PC-9 (cell line): ENCODE measurements around the gene IQCF2. TPM values are rescaled to one million over a fixed set of nuclear protein-coding genes. Genes with fewer than 3 reads are reported as not detected.

Source experiments
- BruUV-seq: library from RNA; stranded (reverse); fragments of 400-500 nt; replicated peaks from 2 replicates; lab custom pipeline; 2021; lab: Mats Ljungman, UMichigan
- CTCF ChIA-PET: fragments of 300-600 bp; sonication (Branson Sonifier 250); formaldehyde crosslinking; loops from one replicate; lab custom pipeline; 2022; ENCODE audit warnings: antibody characterized with exemption; lab: Charles Lee
- POLR2A ChIA-PET: fragments of 300-600 bp; sonication (Branson Sonifier 250); formaldehyde crosslinking; loops from one replicate; lab custom pipeline; 2022; ENCODE audit warnings: antibody characterized with exemption; ENCODE audit not compliant: unreplicated experiment; lab: Charles Lee
- DNase-seq, 2 experiments: peaks; one replicate each; pipeline versions ENCODE4 v3.0.0 to v3.0.0-alpha.2; 2015 to 2022; ENCODE audit warnings: mixed read lengths in 1 of 2
- H2AFZ ChIP-seq: fragments of 200-600 bp; sonication (generic); 2 replicates; pipeline ENCODE4 v1.8.1; 2017; ENCODE audit warnings: antibody characterized with exemption
- H3F3A ChIP-seq: fragments of 200-600 bp; sonication (generic); 2 replicates; pipeline ENCODE4 v1.8.1; 2017; ENCODE audit warnings: antibody characterized with exemption, mild to moderate bottlenecking, low read depth; ENCODE audit not compliant: insufficient read depth
- H3K27ac ChIP-seq: fragments of 200-600 bp; sonication (generic); 2 replicates; pipeline ENCODE4 v1.6.1; 2016; ENCODE audit warnings: mixed run types
- H3K27me3 ChIP-seq: fragments of 200-600 bp; sonication (generic); 2 replicates; pipeline ENCODE4 v1.6.1; 2016; ENCODE audit warnings: low read depth, mixed run types; ENCODE audit not compliant: insufficient read depth
- H3K36me3 ChIP-seq: fragments of 200-600 bp; sonication (generic); 2 replicates; pipeline ENCODE4 v1.6.1; 2016; ENCODE audit warnings: low read depth, mixed run types
- H3K4me1 ChIP-seq: fragments of 200-600 bp; sonication (generic); replicated peaks from 2 replicates; pipeline ENCODE4 v1.6.1; 2016; ENCODE audit warnings: mixed run types; ENCODE audit not compliant: insufficient read depth
- H3K4me2 ChIP-seq: fragments of 200-600 bp; sonication (generic); 2 replicates; pipeline ENCODE4 v1.6.1; 2017; ENCODE audit warnings: mixed run types
- H3K4me3 ChIP-seq: fragments of 200-600 bp; sonication (generic); 2 replicates; pipeline ENCODE4 v1.6.1; 2016; ENCODE audit warnings: mixed run types
- H3K79me2 ChIP-seq: fragments of 200-600 bp; sonication (generic); 2 replicates; pipeline ENCODE4 v1.6.1; 2017; ENCODE audit warnings: low read depth, mixed run types
- H3K9me2 ChIP-seq: fragments of 200-600 bp; sonication (generic); 2 replicates; pipeline ENCODE4 v1.8.1; 2017; ENCODE audit warnings: mild to moderate bottlenecking; ENCODE audit not compliant: insufficient read depth
- H3K9me3 ChIP-seq: fragments of 200-600 bp; sonication (generic); 2 replicates; pipeline ENCODE4 v1.8.1; 2016; ENCODE audit warnings: low read depth; ENCODE audit not compliant: insufficient read depth
- H4K20me1 ChIP-seq: fragments of 200-600 bp; sonication (generic); 2 replicates; pipeline ENCODE4 v1.8.1; 2017; ENCODE audit not compliant: insufficient read depth
- EZH2 ChIP-seq: fragments of 200-600 bp; sonication (generic); IDR thresholded peaks from 2 replicates; pipeline ENCODE4 v1.8.0; 2017; ENCODE audit warnings: antibody characterized with exemption, low read depth
- intact Hi-C: fragments of 100-400 bp; cut with micrococcal nuclease; formaldehyde crosslinking; loops from one replicate; pipeline ENCODE4 v1.10.0; 2022; ENCODE audit not compliant: unreplicated experiment
- total RNA-seq: library from RNA; stranded (reverse); gene quantifications from 2 replicates; pipeline ENCODE4 v1.2.3, GENCODE V29; 2021
- TF ChIP-seq, protein P1 (sequence below): fragments of 200-600 bp; sonication (generic); conservative IDR thresholded peaks from 2 replicates; pipeline ENCODE4 v1.6.1; 2017; ENCODE audit warnings: mixed run types, antibody characterized with exemption, mild to moderate bottlenecking, moderate library complexity

IQCF2 gene
- total RNA-seq, 1 experiment from 2014 or later = not detected

- Histone ChIP-seq H3K36me3 (no peaks in the 10 kb centered on the region), H3F3A (no peaks in the 10 kb centered on the region), H4K20me1 (no peaks in the 10 kb centered on the region), H2AFZ (no peak overlapping the region), H3K27me3 (peaks cover 11% of the 10 kb centered on the region; the same call in 1 of the 2 replicates), H3K27ac (no peak overlapping the region), H3K9me3 (no peaks in the 10 kb centered on the region), H3K4me2 (no peak overlapping the region), H3K9me2 (no peaks in the 10 kb centered on the region), H3K79me2 (no peaks in the 10 kb centered on the region), H3K4me3 (no peak overlapping the region), H3K4me1 (no peaks in the 10 kb centered on the region)
- intact Hi-C loops = no loop called here
- TF ChIP-seq, protein P1, sequence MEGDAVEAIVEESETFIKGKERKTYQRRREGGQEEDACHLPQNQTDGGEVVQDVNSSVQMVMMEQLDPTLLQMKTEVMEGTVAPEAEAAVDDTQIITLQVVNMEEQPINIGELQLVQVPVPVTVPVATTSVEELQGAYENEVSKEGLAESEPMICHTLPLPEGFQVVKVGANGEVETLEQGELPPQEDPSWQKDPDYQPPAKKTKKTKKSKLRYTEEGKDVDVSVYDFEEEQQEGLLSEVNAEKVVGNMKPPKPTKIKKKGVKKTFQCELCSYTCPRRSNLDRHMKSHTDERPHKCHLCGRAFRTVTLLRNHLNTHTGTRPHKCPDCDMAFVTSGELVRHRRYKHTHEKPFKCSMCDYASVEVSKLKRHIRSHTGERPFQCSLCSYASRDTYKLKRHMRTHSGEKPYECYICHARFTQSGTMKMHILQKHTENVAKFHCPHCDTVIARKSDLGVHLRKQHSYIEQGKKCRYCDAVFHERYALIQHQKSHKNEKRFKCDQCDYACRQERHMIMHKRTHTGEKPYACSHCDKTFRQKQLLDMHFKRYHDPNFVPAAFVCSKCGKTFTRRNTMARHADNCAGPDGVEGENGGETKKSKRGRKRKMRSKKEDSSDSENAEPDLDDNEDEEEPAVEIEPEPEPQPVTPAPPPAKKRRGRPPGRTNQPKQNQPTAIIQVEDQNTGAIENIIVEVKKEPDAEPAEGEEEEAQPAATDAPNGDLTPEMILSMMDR = no peak
- no peak for TF ChIP-seq EZH2
- ChIA-PET CTCF (interaction anchor here (0.6 kb wide), 2 partner anchors 14 to 135 kb away, joined by 3 to 4 read pairs; no protein-coding TSS in a partner anchor), POLR2A (no interaction called here)
- no peak for DNase-seq
- no TSS peak for BruUV-seq
Observed at GRCh38 chr3:51815614-51816013, 45.8 kb upstream of the IQCF2 start.

DNA sequence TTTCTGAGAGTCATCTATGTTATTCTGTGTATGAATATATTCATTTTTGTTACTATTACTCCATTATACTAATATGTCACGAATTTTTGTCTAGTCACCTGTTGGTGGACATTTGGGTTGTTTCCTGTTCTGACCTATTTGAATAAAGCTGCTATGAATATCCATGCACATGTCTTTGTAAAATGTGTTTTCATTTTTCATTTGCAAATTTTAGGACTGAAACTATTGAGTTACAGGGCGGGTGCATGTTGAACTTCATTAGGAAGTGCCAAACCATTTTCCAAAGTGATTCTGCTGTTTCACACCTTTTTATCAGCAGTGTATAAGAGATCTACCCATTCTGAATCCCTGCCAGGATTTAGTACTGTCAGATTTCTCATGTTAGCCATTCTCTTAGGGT is 44.7 kb upstream of the IQCF2 start:
- no peaks in the 10 kb centered on the region for H3F3A ChIP-seq
- intact Hi-C loops = no loop called here
- no peaks in the 10 kb centered on the region for H3K36me3 ChIP-seq
- CTCF ChIA-PET = no interaction called here
- no peak for DNase-seq
- no peaks in the 10 kb centered on the region for H3K9me3 ChIP-seq
- POLR2A ChIA-PET = no interaction called here
- H3K79me2 ChIP-seq = no peaks in the 10 kb centered on the region
- H3K27ac ChIP-seq = no peak overlapping the region
- H3K4me1 ChIP-seq = no peaks in the 10 kb centered on the region
- TF ChIP-seq EZH2 = no peak
- TF ChIP-seq, protein P1 = no peak
- H3K4me3 ChIP-seq = no peak overlapping the region
- no TSS peak for BruUV-seq
- no peak overlapping the region for H2AFZ ChIP-seq
- no peak overlapping the region for H3K4me2 ChIP-seq
- H3K9me2 ChIP-seq = no peaks in the 10 kb centered on the region
- H4K20me1 ChIP-seq = no peaks in the 10 kb centered on the region
- H3K27me3 ChIP-seq = peaks cover 11% of the 10 kb centered on the region; the same call in 1 of the 2 replicates

DNA sequence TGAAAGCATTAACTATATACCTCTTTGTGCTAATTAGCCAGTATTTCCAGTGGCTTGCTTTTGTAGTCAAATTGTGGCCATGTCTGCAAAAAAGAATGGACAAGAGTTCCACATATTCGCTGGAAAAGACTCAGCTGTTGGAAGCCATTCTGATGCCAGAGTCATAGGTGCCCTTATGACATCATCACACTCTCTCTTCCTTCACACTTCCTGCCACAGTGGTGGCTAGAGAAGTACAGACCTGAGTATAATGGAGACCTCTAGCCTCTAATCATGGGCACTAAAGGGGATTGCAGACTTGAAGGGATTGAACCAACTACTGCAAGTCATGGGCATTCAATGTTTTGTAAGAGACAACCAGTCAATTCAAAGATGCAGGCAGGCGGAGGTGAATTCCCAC is 44.0 kb upstream of the IQCF2 start:
- intact Hi-C loops = no loop called here
- no peak for TF ChIP-seq EZH2
- TF ChIP-seq, protein P1 = no peak
- no TSS peak for BruUV-seq

More for the DNA sequence above, 44.0 kb upstream of the IQCF2 start:
- DNase-seq = no peak
- Histone ChIP-seq H3K79me2 (no peaks in the 10 kb centered on the region), H3K27ac (no peak overlapping the region), H3K27me3 (peaks cover 12% of the 10 kb centered on the region; the same call in 1 of the 2 replicates), H3K4me1 (no peaks in the 10 kb centered on the region), H3K9me2 (no peaks in the 10 kb centered on the region), H3K4me2 (no peak overlapping the region), H2AFZ (no peak overlapping the region), H4K20me1 (no peaks in the 10 kb centered on the region), H3K36me3 (no peaks in the 10 kb centered on the region), H3K9me3 (no peaks in the 10 kb centered on the region), H3K4me3 (no peak overlapping the region), H3F3A (no peaks in the 10 kb centered on the region)
- ChIA-PET POLR2A (no interaction called here), CTCF (no interaction called here)
